GM19468 (cell line): ENCODE measurements around the gene TPR.
"Not testable (repeated sequence)": the region's sequence is repeated elsewhere in the genome, so short reads cannot be mapped to it uniquely, and the experiment has no call there.

Experiments
- ATAC-seq: cut with Tn5 transposase; IDR thresholded peaks from one replicate; pipeline ENCODE4 v1.9.1; 2021; ENCODE audit warnings: mild to moderate bottlenecking, moderate library complexity, moderate number of reproducible peaks; ENCODE audit not compliant: unreplicated experiment; ENCODE audit errors: extremely low read depth

The TPR gene

GRCh38 chr1:186375152-186375928 lies at the start of gene TPR, which contains the start of gene ODR4:
Gene TPR, minus strand, starts transcription at chr1:186375253. Its CDS starts 225 bp downstream, at chr1:186375028.
Gene ODR4, plus strand, starts transcription at chr1:186375838. Its CDS starts 3,948 bp downstream, at chr1:186379786.
- peak; percentile 68 for ATAC-seq

GRCh38 chr1:186424539-186424938 lies 49.5 kb upstream of the TPR start:
- no peak for ATAC-seq

GRCh38 chr1:186421446-186421845 lies 46.4 kb upstream of the TPR start:
- no peak for ATAC-seq

GRCh38 chr1:186420923-186421322 lies 45.9 kb upstream of the TPR start:
- ATAC-seq: peak; percentile 90

- ATAC-seq: no peak
Observed at GRCh38 chr1:186420311-186420710, 45.3 kb upstream of the TPR start.

GRCh38 chr1:186418503-186418902 lies 43.5 kb upstream of the TPR start:
- ATAC-seq: no peak

- no peak for ATAC-seq
Observed at GRCh38 chr1:186413319-186413718, 38.3 kb upstream of the TPR start.

GRCh38 chr1:186409091-186409490 lies 34.0 kb upstream of the TPR start:
- peak; percentile 79 for ATAC-seq

- no peak for ATAC-seq
Observed at GRCh38 chr1:186404454-186405051, 29.5 kb upstream of the TPR start.

GRCh38 chr1:186403632-186404031 lies 28.6 kb upstream of the TPR start:
- no peak for ATAC-seq

- not testable (repeated sequence) for ATAC-seq
Observed at GRCh38 chr1:186401446-186401845, 26.4 kb upstream of the TPR start.

- ATAC-seq: not testable (repeated sequence)
Observed at GRCh38 chr1:186392711-186393110, 17.7 kb upstream of the TPR start.

GRCh38 chr1:186391841-186392240 lies 16.8 kb upstream of the TPR start:
- no peak for ATAC-seq

GRCh38 chr1:186390925-186391324 lies 15.9 kb upstream of the TPR start:
- no peak for ATAC-seq

GRCh38 chr1:186386725-186387383 lies 11.8 kb upstream of the TPR start:
- ATAC-seq: no peak

GRCh38 chr1:186375929-186376319 lies 871 bp upstream of the TPR start:
- no peak for ATAC-seq

GRCh38 chr1:186374303-186375151 lies 526 bp downstream of the TPR start:
- ATAC-seq: peak; percentile 25

GRCh38 chr1:186347837-186348691 lies 27.0 kb downstream of the TPR start:
- ATAC-seq: not testable (repeated sequence)

GRCh38 chr1:186340772-186341171 lies 34.3 kb downstream of the TPR start:
- ATAC-seq: no peak
